Neural progenitor cell (in vitro differentiated cells): ENCODE results near the gene CRACR2B. TPM values are rescaled to one million over a fixed set of nuclear protein-coding genes. Genes with fewer than 3 reads are reported as not detected.

Experiments
- DNase-seq: peaks from one replicate; pipeline ENCODE4 v3.0.0-alpha.2; 2016; ENCODE audit warnings: low spot score
- H2AFZ ChIP-seq: fragments of 200-600 bp; sonication (generic); replicated peaks from 2 replicates; pipeline ENCODE4 v1.6.1; 2016; ENCODE audit warnings: antibody characterized with exemption
- H3F3A ChIP-seq: fragments of 200-600 bp; sonication (generic); 2 replicates; pipeline ENCODE4 v1.6.1; 2016; ENCODE audit warnings: antibody characterized with exemption, low read depth
- H3K27ac ChIP-seq: fragments of 200-600 bp; sonication (generic); 2 replicates; pipeline ENCODE4 v1.5.1; 2016; ENCODE audit warnings: mild to moderate bottlenecking
- H3K27me3 ChIP-seq: fragments of 200-600 bp; sonication (generic); 2 replicates; pipeline ENCODE4 v1.6.1; 2016; ENCODE audit warnings: mild to moderate bottlenecking, moderate library complexity
- H3K36me3 ChIP-seq: fragments of 200-600 bp; sonication (generic); 2 replicates; pipeline ENCODE4 v1.5.1; 2016
- H3K4me1 ChIP-seq: fragments of 200-600 bp; sonication (generic); 2 replicates; pipeline ENCODE4 v1.6.1; 2016; ENCODE audit warnings: mixed run types
- H3K4me2 ChIP-seq: fragments of 200-600 bp; sonication (generic); 2 replicates; pipeline ENCODE4 v1.6.1; 2016
- H3K4me3 ChIP-seq: fragments of 200-600 bp; sonication (generic); 2 replicates; pipeline ENCODE4 v1.5.1; 2016
- H3K79me2 ChIP-seq: fragments of 200-600 bp; sonication (generic); 2 replicates; pipeline ENCODE4 v1.6.1; 2016; ENCODE audit warnings: low read depth
- H3K9ac ChIP-seq: fragments of 200-600 bp; sonication (generic); 2 replicates; pipeline ENCODE4 v1.6.1; 2016
- H3K9me3 ChIP-seq: fragments of 200-600 bp; sonication (generic); 2 replicates; pipeline ENCODE4 v1.5.1; 2016; ENCODE audit warnings: low read depth
- H4K20me1 ChIP-seq: fragments of 200-600 bp; sonication (generic); 2 replicates; pipeline ENCODE4 v1.6.1; 2016; ENCODE audit warnings: low read depth
- H3K27ac Mint-ChIP-seq: 3 replicates; pipeline ENCODE4 v1.8.0; 2021; ENCODE audit warnings: mixed read lengths
- H3K27me3 Mint-ChIP-seq: 2 replicates; pipeline ENCODE4 v1.8.0; 2022; ENCODE audit warnings: low read depth, mild to moderate bottlenecking, inconsistent platforms, moderate library complexity, mixed read lengths; ENCODE audit not compliant: insufficient read depth
- H3K36me3 Mint-ChIP-seq: 3 replicates; pipeline ENCODE4 v1.8.0; 2021; ENCODE audit warnings: mixed read lengths
- H3K4me1 Mint-ChIP-seq: 3 replicates; pipeline ENCODE4 v1.8.0; 2021; ENCODE audit warnings: mixed read lengths
- H3K4me3 Mint-ChIP-seq: 3 replicates; pipeline ENCODE4 v1.8.0; 2021; ENCODE audit warnings: mild to moderate bottlenecking, moderate library complexity, mixed read lengths
- H3K9me3 Mint-ChIP-seq: 3 replicates; pipeline ENCODE4 v1.8.0; 2020; ENCODE audit warnings: mixed read lengths
- CTCF ChIP-seq: fragments of 200-600 bp; sonication (generic); IDR thresholded peaks from 2 replicates; pipeline ENCODE4 v1.5.1; 2017; ENCODE audit warnings: antibody characterized with exemption, mild to moderate bottlenecking
- EZH2 ChIP-seq: fragments of 200-600 bp; sonication (generic); IDR thresholded peaks from 2 replicates; pipeline ENCODE4 v1.6.1; 2017; ENCODE audit warnings: antibody characterized with exemption, mild to moderate bottlenecking, moderate library complexity
- EZH2phosphoT487 ChIP-seq: fragments of 200-600 bp; sonication (generic); IDR thresholded peaks from 2 replicates; pipeline ENCODE4 v1.6.1; 2017; ENCODE audit warnings: antibody characterized with exemption
- total RNA-seq: library from RNA; depleted of rRNA; stranded (reverse); fragments of >200 nt; gene quantifications from 2 replicates; pipeline ENCODE4 v1.2.3, GENCODE V29; 2015; ENCODE audit warnings: low replicate concordance

The CRACR2B gene
- total RNA-seq, 1 donor from 2014 or later, result 3.9 TPM

GRCh38 chr11:812390-812789 lies 15.3 kb upstream of the CRACR2B start:
- Histone ChIP-seq H2AFZ (no peak overlapping the region), H3K36me3 (peaks cover 3% of the 10 kb centered on the region), H3K4me3 (no peak overlapping the region), H3K79me2 (peaks cover 43% of the 10 kb centered on the region), H3K9me3 (no peaks in the 10 kb centered on the region), H3K9ac (no peak overlapping the region), H4K20me1 (peaks cover 24% of the 10 kb centered on the region), H3K27me3 (no peaks in the 10 kb centered on the region), H3F3A (peaks cover 57% of the 10 kb centered on the region), H3K27ac (no peak overlapping the region), H3K4me2 (no peak overlapping the region), H3K4me1 (peaks cover 15% of the 10 kb centered on the region)
- Mint-ChIP-seq H3K27me3 (peaks cover 7% of the 10 kb centered on the region), H3K9me3 (no peaks in the 10 kb centered on the region), H3K4me1 (peaks cover 21% of the 10 kb centered on the region), H3K27ac (no peak overlapping the region), H3K36me3 (peaks cover 13% of the 10 kb centered on the region), H3K4me3 (peak overlapping the region; percentile 52)
- TF ChIP-seq EZH2phosphoT487, result no peak
- no peak for TF ChIP-seq EZH2
- no peak for TF ChIP-seq CTCF
- no peak for DNase-seq

- H3K4me2 ChIP-seq, result no peak overlapping the region
- peaks cover 53% of the 10 kb centered on the region for H3F3A ChIP-seq
- DNase-seq, result no peak
- Mint-ChIP-seq H3K27me3 (peaks cover 8% of the 10 kb centered on the region), H3K36me3 (peaks cover 13% of the 10 kb centered on the region), H3K4me1 (peaks cover 17% of the 10 kb centered on the region), H3K27ac (no peak overlapping the region), H3K4me3 (no peak overlapping the region), H3K9me3 (no peaks in the 10 kb centered on the region)
- peaks cover 36% of the 10 kb centered on the region for H3K79me2 ChIP-seq
- no peak overlapping the region for H3K4me3 ChIP-seq
- TF ChIP-seq EZH2 (no peak), CTCF (no peak), EZH2phosphoT487 (no peak)
- H4K20me1 ChIP-seq, result peaks cover 24% of the 10 kb centered on the region
- H3K36me3 ChIP-seq, result peaks cover 3% of the 10 kb centered on the region
- no peaks in the 10 kb centered on the region for H3K9me3 ChIP-seq
- no peak overlapping the region for H3K27ac ChIP-seq
- no peak overlapping the region for H3K9ac ChIP-seq
- H3K4me1 ChIP-seq, result peaks cover 15% of the 10 kb centered on the region
- no peak overlapping the region for H2AFZ ChIP-seq
- no peaks in the 10 kb centered on the region for H3K27me3 ChIP-seq
Observed at GRCh38 chr11:813072-813455, 14.7 kb upstream of the CRACR2B start.

- peaks cover 13% of the 10 kb centered on the region for H3K36me3 Mint-ChIP-seq
- Histone ChIP-seq H3K4me1 (peaks cover 11% of the 10 kb centered on the region), H3K36me3 (peaks cover 3% of the 10 kb centered on the region), H3K4me3 (no peak overlapping the region), H3K9me3 (no peaks in the 10 kb centered on the region), H2AFZ (no peak overlapping the region), H3K79me2 (peaks cover 31% of the 10 kb centered on the region), H4K20me1 (peaks cover 24% of the 10 kb centered on the region), H3K9ac (no peak overlapping the region), H3K4me2 (no peak overlapping the region), H3K27me3 (no peaks in the 10 kb centered on the region), H3K27ac (no peak overlapping the region), H3F3A (peaks cover 58% of the 10 kb centered on the region)
- H3K9me3 Mint-ChIP-seq, result no peaks in the 10 kb centered on the region
- DNase-seq, result no peak
- TF ChIP-seq EZH2 (no peak), EZH2phosphoT487 (no peak), CTCF (no peak)
- peaks cover 17% of the 10 kb centered on the region for H3K4me1 Mint-ChIP-seq
- peaks cover 8% of the 10 kb centered on the region for H3K27me3 Mint-ChIP-seq
- no peak overlapping the region for H3K27ac Mint-ChIP-seq
- no peak overlapping the region for H3K4me3 Mint-ChIP-seq
Observed at GRCh38 chr11:813456-814096, 14.1 kb upstream of the CRACR2B start.
